DMS114 treated with DMSO at 0.1 percent for 48 hours (cell line): ENCODE data around the gene CCT8.

ENCODE experiments used
- DNase-seq: peaks from one replicate; lab custom pipeline; 2025; ENCODE audit not compliant: unreplicated experiment; lab: John Stamatoyannopoulos, UW

CCT8 gene

GRCh38 chr21:29078869-29079767 lies 5.7 kb upstream of the CCT8 start:
- no peak for DNase-seq

GRCh38 chr21:29077651-29078090 lies 4.2 kb upstream of the CCT8 start:
- peak; percentile 20 for DNase-seq

GRCh38 chr21:29076731-29077640 lies 3.5 kb upstream of the CCT8 start:
- peak; percentile 29 for DNase-seq

GRCh38 chr21:29075706-29076466 lies 2.4 kb upstream of the CCT8 start:
- no peak for DNase-seq

- DNase-seq: no peak
Observed at GRCh38 chr21:29074783-29075182, 1.3 kb upstream of the CCT8 start.

- DNase-seq: no peak
Observed at GRCh38 chr21:29074007-29074376, 544 bp upstream of the CCT8 start.

GRCh38 chr21:29072873-29073221 lies 601 bp downstream of the CCT8 start:
- no peak for DNase-seq

- DNase-seq: no peak
Observed at GRCh38 chr21:29064850-29065481, 8.5 kb downstream of the CCT8 start.

- no peak for DNase-seq
Observed at GRCh38 chr21:29056538-29057050, 16.9 kb downstream of the CCT8 start.

GRCh38 chr21:29056005-29056404 lies 17.4 kb downstream of the CCT8 start:
- no peak for DNase-seq

- DNase-seq: no peak
Observed at GRCh38 chr21:29055080-29055479, 18.4 kb downstream of the CCT8 start.

GRCh38 chr21:29053656-29054055 lies 19.8 kb downstream of the CCT8 start:
- DNase-seq: no peak

GRCh38 chr21:29053011-29053553 lies 20.4 kb downstream of the CCT8 start:
- DNase-seq: no peak

- no peak for DNase-seq
Observed at GRCh38 chr21:29052224-29052623, 21.2 kb downstream of the CCT8 start.

GRCh38 chr21:29034678-29035077 lies 38.8 kb downstream of the CCT8 start:
- no peak for DNase-seq

GRCh38 chr21:29033871-29034270 lies 39.6 kb downstream of the CCT8 start:
- no peak for DNase-seq

- no peak for DNase-seq
Observed at GRCh38 chr21:29033301-29033700, 40.1 kb downstream of the CCT8 start.

GRCh38 chr21:29030909-29031308 lies 42.5 kb downstream of the CCT8 start:
- no peak for DNase-seq

GRCh38 chr21:29029524-29029923 lies 43.9 kb downstream of the CCT8 start:
- DNase-seq: no peak

GRCh38 chr21:29025328-29025713 lies 48.1 kb downstream of the CCT8 start:
- DNase-seq: no peak
